ENCODE data around the gene SRSF3.

GRCh38 chr6:36643977-36644376 is 49.8 kb downstream of the SRSF3 start:
- TF ChIP-seq CTCF (IDR thresholded peaks at IDR 0.05) (no peak), POLR2A (IDR thresholded peaks at IDR 0.05) (no peak), EP300 (IDR thresholded peaks at IDR 0.05) (no peak), POLR2AphosphoS5 (IDR thresholded peaks at IDR 0.05) (no peak)

Measured in sigmoid colon (tissue), 4 donors.